Astrocyte (in vitro differentiated cells and primary cell): ENCODE data around the gene PLEKHG2.

Experiments
- CTCF ChIP-seq: IDR thresholded peaks from 2 replicates; pipeline ENCODE4 v1.5.1; 2011; ENCODE audit warnings: low read depth, mild to moderate bottlenecking, inconsistent platforms, low read length, moderate library complexity; ENCODE audit not compliant: insufficient read depth
- EZH2 ChIP-seq: IDR thresholded peaks from 2 replicates; pipeline ENCODE4 v1.6.1; 2012; ENCODE audit warnings: mild to moderate bottlenecking, low read length, inconsistent platforms; ENCODE audit not compliant: insufficient read depth

GRCh38 chr19:39425744-39426143 lies 13.3 kb downstream of the PLEKHG2 start:
- TF ChIP-seq CTCF (no peak), EZH2 (no peak)
